AG09319 (cell line): ENCODE results near the gene ATG9A.

ENCODE experiments used
- DNase-seq: peaks from one replicate; pipeline ENCODE4 v3.0.0-alpha.2; 2010; ENCODE audit warnings: low read depth; ENCODE audit errors: extremely low read depth
- TF ChIP-seq, protein P1 (sequence below): IDR thresholded peaks from 2 replicates; pipeline ENCODE4 v1.5.1; 2011; ENCODE audit warnings: low read depth, mild to moderate bottlenecking, inconsistent platforms, low read length, moderate library complexity

The ATG9A gene

DNA sequence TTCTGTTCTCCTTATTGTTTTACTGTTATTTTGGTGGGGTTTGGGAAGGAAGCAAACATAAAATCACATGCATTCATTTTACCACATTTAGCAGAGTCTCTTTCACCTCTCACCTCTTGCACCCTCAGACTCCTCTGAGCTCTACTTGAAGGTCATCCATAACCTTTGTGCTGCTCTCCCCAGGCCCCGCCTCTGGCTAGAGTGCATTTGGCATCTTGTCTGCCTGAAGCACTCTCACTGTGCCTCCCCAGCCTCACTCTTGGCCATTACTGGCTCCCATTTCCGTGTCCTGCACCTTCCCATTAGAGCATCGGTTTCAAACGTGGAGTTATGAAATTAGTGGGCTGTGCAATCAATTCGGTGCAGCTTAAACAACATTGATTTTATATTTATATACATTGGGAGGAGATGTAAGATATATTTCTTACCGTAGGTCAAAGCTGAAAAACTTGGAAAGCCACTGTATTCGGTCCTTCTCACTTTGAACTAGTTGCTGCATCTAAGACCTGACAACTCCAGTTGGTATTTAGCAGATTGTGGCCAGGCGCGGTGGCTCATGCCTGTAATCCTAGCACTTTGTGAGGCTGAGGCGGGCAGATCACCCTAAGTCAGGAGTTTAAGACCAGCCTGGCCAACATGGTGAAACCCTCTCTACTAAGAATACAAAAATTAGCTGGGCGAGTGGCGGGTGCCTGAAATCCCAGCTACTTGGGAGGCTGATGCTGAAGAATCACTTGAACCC lies 29.8 kb downstream of the ATG9A start:
- TF ChIP-seq, protein P1, sequence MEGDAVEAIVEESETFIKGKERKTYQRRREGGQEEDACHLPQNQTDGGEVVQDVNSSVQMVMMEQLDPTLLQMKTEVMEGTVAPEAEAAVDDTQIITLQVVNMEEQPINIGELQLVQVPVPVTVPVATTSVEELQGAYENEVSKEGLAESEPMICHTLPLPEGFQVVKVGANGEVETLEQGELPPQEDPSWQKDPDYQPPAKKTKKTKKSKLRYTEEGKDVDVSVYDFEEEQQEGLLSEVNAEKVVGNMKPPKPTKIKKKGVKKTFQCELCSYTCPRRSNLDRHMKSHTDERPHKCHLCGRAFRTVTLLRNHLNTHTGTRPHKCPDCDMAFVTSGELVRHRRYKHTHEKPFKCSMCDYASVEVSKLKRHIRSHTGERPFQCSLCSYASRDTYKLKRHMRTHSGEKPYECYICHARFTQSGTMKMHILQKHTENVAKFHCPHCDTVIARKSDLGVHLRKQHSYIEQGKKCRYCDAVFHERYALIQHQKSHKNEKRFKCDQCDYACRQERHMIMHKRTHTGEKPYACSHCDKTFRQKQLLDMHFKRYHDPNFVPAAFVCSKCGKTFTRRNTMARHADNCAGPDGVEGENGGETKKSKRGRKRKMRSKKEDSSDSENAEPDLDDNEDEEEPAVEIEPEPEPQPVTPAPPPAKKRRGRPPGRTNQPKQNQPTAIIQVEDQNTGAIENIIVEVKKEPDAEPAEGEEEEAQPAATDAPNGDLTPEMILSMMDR: no peak
- no peak for DNase-seq

DNA sequence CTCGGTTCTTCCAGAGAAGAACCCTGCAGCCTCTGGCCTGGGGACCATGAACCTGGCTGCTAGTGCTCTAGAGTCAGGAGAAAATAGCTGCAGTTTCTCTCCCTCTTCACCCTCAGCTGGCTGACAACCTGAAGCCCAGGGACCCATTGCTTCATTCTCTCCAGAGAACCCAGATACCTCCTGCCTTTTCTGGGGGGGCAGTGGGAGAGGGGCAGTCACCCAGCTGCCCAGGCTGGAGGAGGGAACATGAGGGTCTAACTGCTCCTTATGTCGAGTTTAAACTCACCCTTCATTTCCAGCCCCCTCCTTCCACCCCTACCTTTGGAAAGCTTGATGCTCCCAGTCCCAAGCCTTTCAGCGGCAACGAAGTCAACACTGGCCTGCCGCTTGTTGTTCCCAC lies 30.5 kb downstream of the ATG9A start:
- TF ChIP-seq, protein P1: no peak
- no peak for DNase-seq

DNA sequence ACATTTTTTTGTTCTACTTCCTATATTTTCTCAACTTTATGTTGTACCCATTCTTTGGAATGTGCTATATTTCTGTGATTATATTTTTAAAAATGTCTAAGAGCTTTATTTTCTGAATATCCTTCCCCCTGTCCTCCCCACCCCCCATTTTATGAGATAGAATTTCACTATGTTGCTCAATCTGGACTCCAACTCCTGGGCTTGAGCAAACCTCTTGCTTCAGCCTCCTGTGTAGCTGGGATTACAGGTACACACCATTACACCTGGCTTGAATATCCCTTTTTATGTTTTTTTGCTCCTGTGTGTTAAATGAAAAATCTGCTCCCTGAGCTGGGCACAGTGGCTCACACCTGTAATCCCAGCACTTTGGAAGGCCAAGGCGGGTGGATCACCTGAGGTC lies 32.0 kb downstream of the ATG9A start:
- TF ChIP-seq, protein P1: no peak
- no peak for DNase-seq

DNA sequence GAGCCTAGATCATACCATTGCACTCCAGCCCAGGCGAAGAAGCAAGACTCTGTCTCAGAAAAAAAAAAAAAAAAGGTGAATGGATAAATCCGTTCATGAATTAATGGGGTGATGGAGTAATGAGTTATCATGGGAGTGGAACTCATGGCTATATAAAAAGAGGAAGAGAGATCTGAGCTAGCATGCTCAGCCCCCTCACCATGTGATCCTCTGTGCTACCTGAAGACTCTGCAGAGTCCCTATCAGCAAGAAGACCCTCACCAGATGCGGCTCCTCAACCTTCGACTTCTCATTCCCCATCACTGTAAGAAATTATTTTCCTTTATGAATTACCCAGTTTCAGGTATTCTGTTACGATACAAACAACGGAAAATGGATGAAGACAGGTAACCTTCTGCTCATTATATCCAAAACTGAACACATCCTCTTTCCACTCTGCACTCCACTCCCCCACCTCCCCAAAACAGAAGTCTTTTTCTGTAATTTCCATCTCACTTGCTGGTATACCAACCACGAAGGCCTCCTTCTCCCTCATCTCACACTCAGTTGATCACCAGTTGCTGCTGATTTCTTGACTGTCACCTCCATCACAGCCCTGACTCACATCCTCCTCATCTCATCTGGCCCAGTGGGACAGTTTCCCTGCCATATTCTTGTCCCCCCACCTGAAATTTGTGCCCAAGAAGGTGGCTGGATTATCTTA lies 42.5 kb downstream of the ATG9A start:
- TF ChIP-seq, protein P1: no peak
- no peak for DNase-seq

DNA sequence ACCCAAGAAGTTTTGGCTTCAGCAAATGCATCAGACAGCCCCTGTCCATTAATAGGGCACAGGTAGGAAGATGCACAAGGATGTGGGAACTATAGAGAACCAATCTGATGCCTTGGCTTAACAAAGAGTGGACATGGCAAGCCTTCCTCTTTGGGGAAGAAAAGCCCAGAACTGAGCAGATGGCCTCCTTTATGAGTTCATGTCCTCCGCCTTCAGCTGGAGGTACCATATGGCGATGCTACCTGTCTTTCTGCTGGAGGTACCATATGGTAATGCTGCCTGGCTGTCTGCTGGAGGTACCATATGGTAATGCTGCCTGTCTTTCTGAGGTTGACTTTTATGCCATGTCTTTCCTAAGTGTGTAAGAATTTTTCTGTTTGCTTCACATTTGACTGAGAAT lies 45.3 kb downstream of the ATG9A start:
- no peak for DNase-seq
- TF ChIP-seq, protein P1: no peak

DNA sequence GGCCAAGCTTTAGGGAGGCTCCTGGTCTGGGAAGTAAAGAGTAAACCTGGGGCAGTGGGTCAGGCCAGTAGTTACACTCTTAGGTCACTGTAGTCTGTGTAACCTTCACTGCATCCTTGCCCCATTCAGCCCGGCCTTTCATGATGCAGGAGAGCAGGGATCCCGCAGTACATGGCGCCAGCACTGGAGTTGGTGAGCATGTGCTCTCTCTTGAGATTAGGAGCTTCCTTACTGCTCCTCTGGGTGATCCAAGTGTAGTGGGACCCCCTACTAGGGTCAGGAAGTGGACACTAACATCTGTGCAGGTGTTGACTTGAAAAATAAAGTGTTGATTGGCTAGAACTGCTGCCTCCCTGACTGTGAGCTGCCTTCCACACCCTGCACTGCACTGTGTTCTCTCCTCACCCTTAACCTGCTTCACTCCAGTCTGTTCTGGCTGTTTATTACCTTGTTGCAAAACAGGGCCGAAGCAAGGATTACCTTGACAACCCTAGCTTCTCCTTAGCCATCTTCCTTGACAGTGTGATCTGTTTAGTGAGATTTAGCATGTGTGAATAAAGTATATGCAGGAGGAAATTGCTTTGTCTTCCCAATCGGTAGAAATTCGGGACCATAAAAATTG lies 46.2 kb downstream of the ATG9A start:
- DNase-seq: no peak
- TF ChIP-seq, protein P1: no peak
